IMR-90 (cell line): ENCODE measurements around the gene UMODL1.

ENCODE experiments used
- CEBPB ChIP-seq: IDR thresholded peaks from 2 replicates; pipeline ENCODE4 v1.6.1; 2012; ENCODE audit warnings: low read depth, low read length, improper control_type of control experiment
- CTCF ChIP-seq: conservative IDR thresholded peaks from 2 replicates; pipeline ENCODE4 v1.5.1; 2012; ENCODE audit warnings: mild to moderate bottlenecking, low read depth, low read length, improper control_type of control experiment
- ELK1 ChIP-seq: fragments of 150-350 bp; IDR thresholded peaks from 2 replicates; pipeline ENCODE4 v1.6.1; 2016; ENCODE audit warnings: low read depth, mild to moderate bottlenecking, low read length, moderate library complexity, borderline replicate concordance
- FOS ChIP-seq: fragments of 150-350 bp; IDR thresholded peaks from 2 replicates; pipeline ENCODE4 v1.6.1; 2016; ENCODE audit warnings: low read depth, low read length
- POLR2A ChIP-seq: IDR thresholded peaks from 2 replicates; pipeline ENCODE4 v1.6.1; 2012; ENCODE audit warnings: mild to moderate bottlenecking, low read depth, low read length
- RAD21 ChIP-seq: IDR thresholded peaks from 2 replicates; pipeline ENCODE4 v1.6.1; 2012; ENCODE audit warnings: low read length, improper control_type of control experiment
- SMC3 ChIP-seq: fragments of 150-350 bp; IDR thresholded peaks from 2 replicates; pipeline ENCODE4 v1.6.1; 2016; ENCODE audit warnings: low read depth, mild to moderate bottlenecking, antibody characterized with exemption, low read length, moderate library complexity
- USF2 ChIP-seq: fragments of 150-350 bp; IDR thresholded peaks from 2 replicates; pipeline ENCODE4 v1.6.1; 2017; ENCODE audit warnings: mild to moderate bottlenecking, antibody characterized with exemption, low read length, low read depth

DNA sequence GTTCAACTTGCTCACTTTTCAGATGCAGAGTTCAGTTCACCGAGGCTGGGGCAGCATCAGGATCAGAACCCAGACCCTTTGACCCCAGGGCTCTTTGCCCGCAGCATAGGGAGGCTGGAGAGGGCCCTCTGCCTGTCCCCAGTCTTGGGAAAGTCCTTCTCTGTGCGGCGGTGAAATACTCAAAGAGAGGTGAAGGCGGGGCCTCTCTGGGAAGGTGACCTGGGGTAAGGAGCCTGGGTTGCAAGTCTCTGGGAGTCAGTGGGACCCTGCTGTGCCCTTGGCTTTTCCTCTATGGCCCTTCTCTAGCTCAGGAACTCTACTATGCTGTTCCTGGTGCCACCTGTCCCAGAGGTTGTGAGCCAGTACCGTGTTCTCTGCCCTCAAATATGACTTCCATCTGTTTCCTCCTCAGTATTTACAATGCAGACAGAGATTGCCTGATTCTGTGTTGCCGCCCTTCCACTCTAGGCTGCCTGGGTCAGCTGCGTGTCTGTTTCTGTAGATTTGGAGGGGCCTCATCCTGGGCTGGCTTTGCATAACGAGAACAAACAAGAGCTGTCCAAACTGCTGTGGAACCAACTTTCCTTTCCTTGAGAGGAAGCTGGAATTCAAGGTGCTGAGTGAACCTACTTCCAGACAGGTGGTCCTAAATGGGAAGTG is 42.2 kb upstream of the UMODL1 start:
- TF ChIP-seq CTCF = no peak
- TF ChIP-seq USF2 = no peak
- no peak for TF ChIP-seq POLR2A
- no peak for TF ChIP-seq ELK1
- TF ChIP-seq CEBPB = no peak
- no peak for TF ChIP-seq SMC3
- TF ChIP-seq FOS = no peak
- no peak for TF ChIP-seq RAD21
